IMR-90 (cell line): ENCODE data around the gene EZR.

Source experiments
- BHLHE40 ChIP-seq: fragments of 150-350 bp; IDR thresholded peaks from 2 replicates; pipeline ENCODE4 v1.6.1; 2016; ENCODE audit warnings: mild to moderate bottlenecking, low read depth, low read length
- CEBPB ChIP-seq: IDR thresholded peaks from 2 replicates; pipeline ENCODE4 v1.6.1; 2012; ENCODE audit warnings: low read depth, low read length, improper control_type of control experiment
- CTCF ChIP-seq: conservative IDR thresholded peaks from 2 replicates; pipeline ENCODE4 v1.5.1; 2012; ENCODE audit warnings: mild to moderate bottlenecking, low read depth, low read length, improper control_type of control experiment
- FOS ChIP-seq: fragments of 150-350 bp; IDR thresholded peaks from 2 replicates; pipeline ENCODE4 v1.6.1; 2016; ENCODE audit warnings: low read depth, low read length
- MAFK ChIP-seq: IDR thresholded peaks from 2 replicates; pipeline ENCODE4 v1.6.1; 2012; ENCODE audit warnings: low read depth, low read length, improper control_type of control experiment
- MAZ ChIP-seq: IDR thresholded peaks from 2 replicates; pipeline ENCODE4 v1.6.1; 2012; ENCODE audit warnings: low read depth, mild to moderate bottlenecking, low read length, improper control_type of control experiment, moderate library complexity, borderline replicate concordance
- MXI1 ChIP-seq: IDR thresholded peaks from 2 replicates; pipeline ENCODE4 v1.6.1; 2012; ENCODE audit warnings: low read depth, mild to moderate bottlenecking, low read length, moderate library complexity, borderline replicate concordance
- NFE2L2 ChIP-seq: fragments of 150-350 bp; IDR thresholded peaks from 2 replicates; pipeline ENCODE4 v1.6.1; 2016; ENCODE audit warnings: low read depth, mild to moderate bottlenecking, low read length
- POLR2A ChIP-seq: IDR thresholded peaks from 2 replicates; pipeline ENCODE4 v1.6.1; 2012; ENCODE audit warnings: mild to moderate bottlenecking, low read depth, low read length
- RAD21 ChIP-seq: IDR thresholded peaks from 2 replicates; pipeline ENCODE4 v1.6.1; 2012; ENCODE audit warnings: low read length, improper control_type of control experiment
- SMC3 ChIP-seq: fragments of 150-350 bp; IDR thresholded peaks from 2 replicates; pipeline ENCODE4 v1.6.1; 2016; ENCODE audit warnings: low read depth, mild to moderate bottlenecking, antibody characterized with exemption, low read length, moderate library complexity
- USF2 ChIP-seq: fragments of 150-350 bp; IDR thresholded peaks from 2 replicates; pipeline ENCODE4 v1.6.1; 2017; ENCODE audit warnings: mild to moderate bottlenecking, antibody characterized with exemption, low read length, low read depth

- no peak for TF ChIP-seq SMC3
- no peak for TF ChIP-seq CTCF
- no peak for TF ChIP-seq MAZ
- no peak for TF ChIP-seq FOS
- no peak for TF ChIP-seq POLR2A
- no peak for TF ChIP-seq MXI1
- TF ChIP-seq CEBPB, result no peak
- no peak for TF ChIP-seq BHLHE40
- TF ChIP-seq RAD21, result no peak
- no peak for TF ChIP-seq MAFK
- TF ChIP-seq NFE2L2, result no peak
- no peak for TF ChIP-seq USF2
Observed at GRCh38 chr6:158773581-158774449, 45.4 kb downstream of the EZR start.
